Fibroblast of the aortic adventitia (primary cell): ENCODE measurements around the gene NT5C2. TPM values are rescaled to one million over a fixed set of nuclear protein-coding genes. Genes with fewer than 3 reads are reported as not detected.
A peak's percentile ranks its signal among the peaks of the same experiment; 100 is the strongest.
"Not testable (repeated sequence)": the region's sequence is repeated elsewhere in the genome, so short reads cannot be mapped to it uniquely, and the experiment has no call there.

Experiments
- DNase-seq: peaks from one replicate; pipeline ENCODE4 v3.0.0-alpha.2; 2010; ENCODE audit warnings: low read depth
- H3K4me3 ChIP-seq: 2 replicates; pipeline ENCODE4 v1.5.1; 2011; ENCODE audit warnings: low read depth, mild to moderate bottlenecking, control low read depth, low read length, moderate library complexity
- total RNA-seq: library from RNA; depleted of rRNA; stranded (reverse); fragments of >200 nt; gene quantifications from 2 replicates; pipeline ENCODE4 v1.2.3, GENCODE V29; 2012; ENCODE audit warnings: low replicate concordance
- TF ChIP-seq, protein P1 (sequence below): IDR thresholded peaks from 2 replicates; pipeline ENCODE4 v1.5.1; 2011; ENCODE audit warnings: mild to moderate bottlenecking, low read length, control low read depth, inconsistent platforms; ENCODE audit not compliant: insufficient read depth

NT5C2 gene
- total RNA-seq, 1 donor = 95.2 TPM

DNA sequence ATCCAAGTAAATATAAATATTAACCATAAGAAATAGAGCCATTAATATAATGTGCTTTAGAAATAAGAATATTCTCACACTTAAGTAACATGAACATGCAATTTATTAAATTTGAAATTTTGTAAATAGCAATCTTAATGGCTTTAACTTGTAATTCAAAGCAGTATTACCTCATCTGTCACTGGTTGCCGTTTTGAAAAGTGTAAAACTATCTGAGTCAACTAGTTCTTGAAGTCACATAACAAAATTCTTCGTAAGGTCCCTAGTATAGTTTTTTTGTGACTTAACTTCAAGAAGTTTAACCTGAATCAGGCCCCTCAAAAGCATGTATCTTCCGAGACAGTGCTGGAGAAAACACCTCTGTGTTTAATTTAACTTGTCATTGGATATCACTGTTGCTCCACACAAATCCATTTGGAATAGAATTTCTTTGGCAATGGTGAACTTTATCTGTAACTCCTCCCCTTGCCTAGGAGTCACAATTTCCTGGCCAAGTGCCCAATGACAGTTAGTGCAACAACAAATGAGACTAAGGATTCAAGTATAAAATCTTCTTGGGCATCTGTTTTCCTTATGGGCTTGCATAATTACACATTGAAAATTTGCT lies 47.1 kb downstream of the NT5C2 start:
- no peak overlapping the region for H3K4me3 ChIP-seq
- TF ChIP-seq, protein P1, sequence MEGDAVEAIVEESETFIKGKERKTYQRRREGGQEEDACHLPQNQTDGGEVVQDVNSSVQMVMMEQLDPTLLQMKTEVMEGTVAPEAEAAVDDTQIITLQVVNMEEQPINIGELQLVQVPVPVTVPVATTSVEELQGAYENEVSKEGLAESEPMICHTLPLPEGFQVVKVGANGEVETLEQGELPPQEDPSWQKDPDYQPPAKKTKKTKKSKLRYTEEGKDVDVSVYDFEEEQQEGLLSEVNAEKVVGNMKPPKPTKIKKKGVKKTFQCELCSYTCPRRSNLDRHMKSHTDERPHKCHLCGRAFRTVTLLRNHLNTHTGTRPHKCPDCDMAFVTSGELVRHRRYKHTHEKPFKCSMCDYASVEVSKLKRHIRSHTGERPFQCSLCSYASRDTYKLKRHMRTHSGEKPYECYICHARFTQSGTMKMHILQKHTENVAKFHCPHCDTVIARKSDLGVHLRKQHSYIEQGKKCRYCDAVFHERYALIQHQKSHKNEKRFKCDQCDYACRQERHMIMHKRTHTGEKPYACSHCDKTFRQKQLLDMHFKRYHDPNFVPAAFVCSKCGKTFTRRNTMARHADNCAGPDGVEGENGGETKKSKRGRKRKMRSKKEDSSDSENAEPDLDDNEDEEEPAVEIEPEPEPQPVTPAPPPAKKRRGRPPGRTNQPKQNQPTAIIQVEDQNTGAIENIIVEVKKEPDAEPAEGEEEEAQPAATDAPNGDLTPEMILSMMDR = no peak
- DNase-seq = peak; percentile 97

DNA sequence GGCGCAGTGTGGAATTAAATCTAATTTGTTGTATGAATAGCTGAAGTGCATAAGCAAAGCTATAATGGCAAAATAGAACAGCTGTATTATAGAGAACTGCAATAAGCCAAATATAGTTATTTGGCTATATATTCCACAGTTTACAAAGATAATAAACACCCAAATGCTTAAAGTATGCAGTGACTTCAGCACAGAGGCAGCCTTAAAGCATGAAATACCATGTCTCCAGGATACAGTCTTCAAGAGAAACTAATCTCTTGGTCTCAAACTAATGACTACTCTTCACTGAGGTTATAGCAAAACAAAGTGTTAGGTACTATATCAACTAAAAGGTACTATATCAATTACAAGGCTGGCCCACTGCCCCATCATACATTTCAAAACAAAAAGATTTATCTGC lies 48.0 kb downstream of the NT5C2 start:
- DNase-seq = peak; percentile 70
- TF ChIP-seq, protein P1 = no peak
- H3K4me3 ChIP-seq = no peak overlapping the region

DNA sequence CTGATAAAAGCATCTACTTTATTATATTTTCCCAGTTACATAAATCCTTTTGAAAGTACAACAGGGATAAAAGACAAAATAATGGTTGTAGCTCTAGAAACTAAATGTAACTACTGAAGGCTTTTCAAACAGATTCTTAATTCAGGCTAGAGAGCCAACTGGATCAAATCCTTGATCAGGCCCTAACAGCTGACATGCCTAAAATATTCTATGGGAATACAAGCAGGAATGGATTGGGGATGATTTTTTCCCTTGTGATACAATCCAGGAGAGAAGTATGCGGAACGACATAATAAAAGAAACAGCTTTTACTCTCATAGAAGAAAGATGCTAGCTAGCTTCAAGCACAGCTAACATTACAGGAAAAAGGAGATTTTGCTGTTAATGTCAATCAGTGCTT lies 49.0 kb downstream of the NT5C2 start:
- no peak for DNase-seq
- no peak overlapping the region for H3K4me3 ChIP-seq
- TF ChIP-seq, protein P1 = no peak

DNA sequence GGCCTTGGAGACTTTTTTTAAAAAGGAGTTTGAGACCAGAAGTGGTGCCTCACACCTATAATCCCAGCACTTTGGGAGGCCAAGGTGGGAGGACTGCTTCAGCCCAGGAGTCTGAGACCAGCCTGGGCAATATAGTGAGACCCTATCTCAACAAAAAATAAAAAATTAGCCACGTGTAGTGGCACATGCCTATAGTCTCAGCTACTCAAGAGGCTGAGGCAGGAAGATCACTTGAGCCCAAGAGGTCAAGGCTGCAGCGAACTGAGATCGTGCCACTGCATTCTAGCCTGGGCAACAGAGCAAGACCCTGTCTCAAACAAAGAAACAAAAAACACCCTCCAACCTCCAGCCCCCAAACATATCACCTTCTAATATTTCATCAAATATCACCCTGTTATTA lies 49.4 kb downstream of the NT5C2 start:
- DNase-seq = not testable (repeated sequence)

DNA sequence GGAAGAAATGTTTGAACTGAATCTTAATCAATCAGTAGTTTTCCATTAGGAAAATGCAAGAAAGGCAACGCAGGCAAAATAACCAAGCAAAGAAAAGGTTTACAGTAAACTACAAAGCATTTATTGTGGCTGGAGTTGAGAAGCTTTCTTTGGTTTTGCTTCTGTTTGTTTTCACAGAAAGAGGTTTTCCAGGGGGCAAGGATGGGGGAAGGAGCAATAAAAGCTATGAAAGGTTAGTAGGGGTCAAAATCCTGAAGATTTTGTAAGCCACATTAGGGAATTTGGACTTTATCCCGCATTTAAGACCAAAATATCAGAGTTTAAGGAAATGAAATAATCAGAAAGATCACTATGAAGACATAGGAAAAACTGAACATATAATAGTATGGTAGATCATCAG lies 51.1 kb downstream of the NT5C2 start:
- H3K4me3 ChIP-seq = no peak overlapping the region
- DNase-seq = no peak
- TF ChIP-seq, protein P1 = no peak

More for the DNA sequence above, 49.4 kb downstream of the NT5C2 start:
- H3K4me3 ChIP-seq = not testable (repeated sequence)

DNA sequence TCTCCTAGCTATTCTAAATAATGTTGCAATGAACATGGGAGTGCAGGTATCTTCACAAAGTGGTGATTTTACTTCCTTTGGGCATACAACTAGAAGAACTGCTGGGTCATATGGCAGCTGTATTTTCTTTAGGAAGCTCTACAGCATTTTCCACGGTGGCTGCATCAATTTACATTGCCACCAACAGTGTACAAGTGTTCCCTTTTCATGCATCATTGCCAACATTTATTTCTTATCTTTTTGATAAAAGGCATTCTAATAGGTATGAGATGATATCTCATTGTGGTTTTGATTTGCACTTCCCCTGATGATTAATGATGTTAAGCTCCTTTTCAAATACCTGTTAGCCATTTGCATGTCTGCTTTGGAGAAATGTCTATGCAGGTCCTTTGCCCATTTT lies 52.6 kb downstream of the NT5C2 start:
- TF ChIP-seq, protein P1 = no peak
- no peak for DNase-seq

DNA sequence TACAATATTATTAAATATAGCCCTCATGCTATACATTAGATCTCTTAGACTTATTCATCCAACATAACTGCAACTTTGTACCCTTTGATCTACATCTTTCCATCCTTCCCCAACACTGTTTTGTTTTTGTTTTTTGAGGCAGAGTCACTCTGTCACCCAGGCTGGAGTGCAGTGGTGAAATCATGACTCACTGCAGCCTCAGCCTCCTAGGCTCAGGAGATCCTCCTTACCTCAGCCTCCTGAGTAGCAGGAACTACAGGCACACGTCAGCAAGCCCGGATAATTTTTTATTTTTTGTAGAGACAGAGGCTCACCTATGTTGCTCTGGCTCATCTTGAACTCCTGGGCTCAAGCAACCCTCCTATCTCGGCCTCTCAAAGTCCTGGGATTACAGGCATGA lies 53.3 kb downstream of the NT5C2 start:
- TF ChIP-seq, protein P1 = no peak
- no peak overlapping the region for H3K4me3 ChIP-seq
- no peak for DNase-seq

More for the DNA sequence above, 52.6 kb downstream of the NT5C2 start:
- no peak overlapping the region for H3K4me3 ChIP-seq

DNA sequence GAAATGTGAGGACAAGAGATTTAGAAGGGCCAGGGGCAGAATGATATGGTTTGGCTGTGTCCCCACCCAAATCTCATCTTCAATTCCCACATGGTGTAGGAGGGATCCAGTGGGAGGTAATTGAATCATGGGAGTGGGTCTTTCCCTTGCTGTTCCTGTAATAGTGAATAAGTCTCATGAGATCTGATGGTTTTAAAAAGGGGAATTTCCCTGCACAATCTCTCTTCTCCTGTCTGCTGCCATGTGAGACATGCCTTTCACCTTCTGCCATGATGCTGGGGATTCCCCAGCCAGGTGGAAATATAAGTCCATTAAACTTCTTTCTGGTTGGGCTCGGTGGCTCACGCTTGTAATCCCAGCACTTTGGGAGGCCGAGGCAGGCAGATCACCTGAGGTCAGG lies 57.9 kb downstream of the NT5C2 start:
- DNase-seq, H3K4me3 ChIP-seq: not testable (repeated sequence)
